DMS53 (cell line): Measurements from ENCODE around the gene HSD17B3.
"Not testable (repeated sequence)": the region's sequence is repeated elsewhere in the genome, so short reads cannot be mapped to it uniquely, and the experiment has no call there.

ENCODE experiments used
- DNase-seq: peaks from one replicate; lab custom pipeline; 2025; lab: John Stamatoyannopoulos, UW

The HSD17B3 gene

GRCh38 chr9:96236337-96236736 lies 65.6 kb downstream of the HSD17B3 start:
- DNase-seq: not testable (repeated sequence)

GRCh38 chr9:96232539-96233241 lies 69.3 kb downstream of the HSD17B3 start:
- peak; percentile 72 for DNase-seq

- DNase-seq: no peak
Measured at GRCh38 chr9:96232164-96232538, 69.8 kb downstream of the HSD17B3 start.

- DNase-seq: peak; percentile 7
Measured at GRCh38 chr9:96230002-96230401, 72.0 kb downstream of the HSD17B3 start.

GRCh38 chr9:96222132-96222531 lies 79.8 kb downstream of the HSD17B3 start:
- DNase-seq: peak; percentile 29

GRCh38 chr9:96219900-96220257 lies 82.1 kb downstream of the HSD17B3 start:
- DNase-seq: no peak

GRCh38 chr9:96219026-96219899 lies 82.7 kb downstream of the HSD17B3 start:
- DNase-seq: peak; percentile 71

GRCh38 chr9:96217754-96218693 lies 84.0 kb downstream of the HSD17B3 start:
- DNase-seq: peak; percentile 82

GRCh38 chr9:96217294-96217707 lies 84.7 kb downstream of the HSD17B3 start:
- DNase-seq: no peak

GRCh38 chr9:96216583-96216982 lies 85.4 kb downstream of the HSD17B3 start:
- DNase-seq: no peak

GRCh38 chr9:96215841-96216240 lies 86.1 kb downstream of the HSD17B3 start:
- no peak for DNase-seq

GRCh38 chr9:96214635-96215034 lies 87.3 kb downstream of the HSD17B3 start:
- DNase-seq: no peak

- no peak for DNase-seq
Measured at GRCh38 chr9:96209407-96210271, 92.3 kb downstream of the HSD17B3 start.

GRCh38 chr9:96206156-96206751 lies 95.7 kb downstream of the HSD17B3 start:
- DNase-seq: no peak

GRCh38 chr9:96204853-96205252 lies 97.1 kb downstream of the HSD17B3 start:
- no peak for DNase-seq

GRCh38 chr9:96203867-96204501 lies 98.0 kb downstream of the HSD17B3 start:
- DNase-seq: no peak

GRCh38 chr9:96202971-96203780 lies 98.8 kb downstream of the HSD17B3 start:
- no peak for DNase-seq

- DNase-seq: no peak
Measured at GRCh38 chr9:96201140-96201539, 100.8 kb downstream of the HSD17B3 start.

- DNase-seq: no peak
Measured at GRCh38 chr9:96199006-96199405, 103.0 kb downstream of the HSD17B3 start.
